Dedifferentiated amniotic fluid mesenchymal stem cell (primary cell): ENCODE data around the gene RNU6-9.

Source experiments
- DNase-seq: peaks from one replicate; pipeline ENCODE4 v3.0.0-alpha.2; 2016; ENCODE audit errors: extremely low spot score

Gene RNU6-9

DNA sequence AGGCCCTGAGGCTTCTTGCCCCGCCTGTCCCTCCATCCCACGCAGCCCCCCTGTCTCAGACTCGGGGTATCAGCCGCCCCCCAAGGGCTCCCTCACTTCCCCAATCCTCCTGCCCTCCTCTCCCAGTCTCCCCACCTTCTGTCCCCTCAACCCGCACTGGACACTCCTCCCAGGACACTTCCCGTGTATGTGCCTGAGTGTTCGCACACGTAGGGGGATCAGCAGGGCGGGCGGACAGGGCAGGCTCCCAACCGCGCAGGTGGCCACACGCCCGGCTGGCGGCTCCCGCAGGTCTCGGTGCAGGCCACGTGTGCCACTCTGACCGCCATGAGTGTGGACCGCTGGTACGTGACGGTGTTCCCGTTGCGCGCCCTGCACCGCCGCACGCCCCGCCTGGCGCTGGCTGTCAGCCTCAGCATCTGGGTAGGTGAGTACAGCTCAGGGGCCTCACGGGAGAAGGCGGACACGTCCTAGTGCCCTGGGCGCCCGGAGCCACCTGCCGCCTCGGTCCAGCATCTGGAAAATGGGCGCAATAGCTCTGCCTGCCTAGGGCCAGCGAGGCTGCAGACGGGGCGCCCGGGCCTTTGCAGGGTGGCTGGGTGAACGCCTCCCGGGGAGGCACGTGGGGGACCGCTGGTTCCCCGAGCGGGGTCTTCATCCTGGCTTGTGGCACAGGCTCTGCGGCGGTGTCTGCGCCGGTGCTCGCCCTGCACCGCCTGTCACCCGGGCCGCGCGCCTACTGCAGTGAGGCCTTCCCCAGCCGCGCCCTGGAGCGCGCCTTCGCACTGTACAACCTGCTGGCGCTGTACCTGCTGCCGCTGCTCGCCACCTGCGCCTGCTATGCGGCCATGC is 26.1 kb downstream of the RNU6-9 start:
- DNase-seq: no peak

- DNase-seq: no peak
Measured at GRCh38 chr19:920051-920864, 27.0 kb downstream of the RNU6-9 start.

DNA sequence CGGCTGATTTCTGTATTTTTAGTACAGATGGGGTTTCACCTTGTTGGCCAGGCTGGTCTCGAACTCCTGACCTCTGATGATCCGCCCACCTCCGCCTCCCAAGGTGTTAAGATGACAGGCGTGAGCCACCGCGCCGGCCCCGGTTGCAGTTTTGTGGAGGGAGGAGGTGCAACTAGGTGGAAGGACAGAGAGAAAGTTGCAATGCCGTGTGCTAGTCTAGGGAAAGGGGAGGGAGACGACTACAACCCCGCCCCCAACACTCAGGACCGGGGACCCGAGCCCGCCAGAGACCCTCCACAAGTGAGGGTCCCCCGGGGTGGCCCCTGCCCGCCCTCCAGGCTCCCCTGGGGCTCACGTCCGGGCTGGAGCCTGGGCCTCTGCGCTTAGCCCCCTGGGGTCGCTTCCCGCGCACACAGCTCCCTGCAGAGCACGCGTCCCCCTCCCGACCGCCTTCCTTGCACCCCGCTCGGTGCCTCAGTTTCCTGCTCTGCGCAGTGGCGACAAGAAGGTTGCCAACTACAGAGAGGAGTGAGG is 31.3 kb downstream of the RNU6-9 start:
- no peak for DNase-seq

- no peak for DNase-seq
Measured at GRCh38 chr19:925087-925525, 31.8 kb downstream of the RNU6-9 start.

DNA sequence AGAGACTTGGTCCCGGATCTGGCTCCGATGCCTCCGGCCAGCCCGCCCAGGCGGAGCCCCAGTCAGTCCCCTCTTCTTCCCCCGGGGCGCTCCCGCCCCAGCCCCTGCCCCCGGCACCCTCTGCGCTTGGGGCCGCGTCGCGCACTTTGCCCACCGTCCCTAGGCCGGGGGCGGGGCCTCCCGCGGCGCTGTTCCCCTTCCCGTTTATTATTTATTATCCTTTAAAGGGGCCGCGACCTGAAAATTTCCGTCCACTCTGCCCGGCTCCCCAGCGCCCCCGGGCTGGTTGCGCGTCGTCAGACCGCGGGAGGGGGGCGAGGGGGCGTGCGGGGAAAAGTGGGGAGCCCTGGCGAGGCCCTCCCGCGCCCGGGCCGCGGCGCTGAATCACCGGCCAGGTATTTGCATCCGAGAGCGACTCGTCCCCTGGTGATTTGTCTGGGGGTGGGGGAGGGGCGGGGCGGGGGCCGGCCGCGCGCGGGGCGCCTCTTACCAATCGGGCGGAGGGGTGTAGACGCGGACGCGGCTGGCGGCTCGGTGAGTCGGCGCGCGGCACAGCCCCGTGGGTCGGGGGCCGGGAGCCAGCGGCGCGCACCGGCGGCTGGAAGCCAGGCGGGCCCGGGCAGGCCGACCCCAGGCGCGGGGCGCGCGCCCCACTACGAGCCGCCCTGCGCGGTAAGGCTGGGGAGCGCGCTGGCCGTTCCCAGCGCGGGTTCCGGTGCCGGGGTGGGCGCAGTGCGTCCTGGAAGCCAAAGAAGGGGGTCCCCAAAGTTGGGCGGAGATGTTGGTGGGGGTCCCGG is 32.4 kb downstream of the RNU6-9 start, which contains the start of gene ARID3A:
Gene ARID3A (plus strand): TSS at position 510 of the 797 bp plus-strand sequence. CDS start 3,494 bp downstream, outside the sequence.
- peak; percentile 58 for DNase-seq

DNA sequence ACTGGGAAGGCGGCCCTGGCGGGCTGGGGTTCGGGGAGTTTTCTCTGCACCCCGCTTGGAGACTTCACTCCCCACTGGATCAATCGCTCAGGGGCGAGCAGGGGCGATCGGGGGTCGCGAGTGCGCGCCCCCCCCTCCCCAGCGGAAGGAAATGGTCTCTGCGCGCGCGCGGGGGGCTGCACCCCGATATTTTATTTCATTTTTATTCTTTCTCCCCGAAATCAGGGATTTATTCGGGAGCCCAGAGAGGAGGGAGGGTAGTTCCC is 33.0 kb downstream of the RNU6-9 start:
- DNase-seq: no peak

DNA sequence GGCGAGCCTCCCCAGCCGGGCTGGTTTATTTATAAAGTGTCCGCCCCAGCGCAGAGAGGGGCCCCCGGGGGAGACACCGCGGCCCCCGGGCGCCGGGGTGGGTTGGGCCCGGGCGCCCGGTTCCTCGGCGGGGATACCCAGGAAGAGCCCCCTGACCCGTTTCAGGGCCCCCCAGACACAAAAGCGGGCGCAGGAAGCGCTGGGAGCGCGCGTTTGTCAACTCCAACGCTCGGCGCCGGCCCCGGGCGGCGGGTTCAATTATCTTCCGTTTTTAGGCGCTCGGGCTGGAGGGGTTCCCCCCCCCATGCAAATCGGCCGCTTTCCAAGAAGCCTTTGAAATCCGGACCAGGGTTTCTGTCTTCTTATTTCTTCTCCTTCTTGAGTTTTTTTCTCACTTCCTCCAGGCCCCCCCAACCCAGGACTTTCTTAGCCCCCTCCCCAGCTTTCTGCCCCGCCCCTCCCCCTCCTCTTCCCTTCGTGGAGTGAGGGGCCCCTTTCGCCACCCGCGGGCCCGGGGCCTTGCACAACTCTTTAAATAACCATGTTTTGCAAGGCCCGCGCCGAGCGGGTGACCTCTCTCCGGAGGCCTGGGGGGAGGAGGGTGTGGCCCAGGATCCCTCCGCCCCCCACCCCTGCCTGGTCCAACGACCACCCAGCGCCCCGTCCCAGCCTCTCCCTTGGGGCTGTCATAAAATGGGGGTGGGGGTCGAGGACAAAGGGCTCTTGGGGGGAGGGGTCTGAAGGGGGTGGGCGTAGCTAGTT is 33.5 kb downstream of the RNU6-9 start:
- DNase-seq: no peak

DNA sequence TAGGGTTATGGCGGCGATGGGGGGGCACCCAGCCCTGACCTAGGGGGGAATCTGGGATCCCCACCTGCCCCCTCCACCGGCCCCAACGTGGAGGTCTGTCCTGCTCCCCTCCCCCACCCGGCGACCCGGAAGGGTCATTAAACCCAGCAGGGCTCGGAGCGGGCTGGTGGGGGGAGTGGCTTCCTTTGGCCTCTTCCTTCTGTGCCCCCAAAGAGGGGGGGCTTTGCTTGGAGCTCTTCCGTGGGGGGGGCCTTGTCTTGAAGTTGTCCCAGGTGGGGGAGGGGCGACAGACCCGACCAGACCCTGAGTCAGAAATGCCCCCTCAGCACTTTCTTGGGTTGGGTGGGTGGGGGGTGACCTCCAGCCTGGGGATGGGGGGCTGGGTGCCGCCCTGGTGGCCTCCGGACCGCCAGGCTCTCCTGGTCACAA is 34.1 kb downstream of the RNU6-9 start:
- no peak for DNase-seq

DNA sequence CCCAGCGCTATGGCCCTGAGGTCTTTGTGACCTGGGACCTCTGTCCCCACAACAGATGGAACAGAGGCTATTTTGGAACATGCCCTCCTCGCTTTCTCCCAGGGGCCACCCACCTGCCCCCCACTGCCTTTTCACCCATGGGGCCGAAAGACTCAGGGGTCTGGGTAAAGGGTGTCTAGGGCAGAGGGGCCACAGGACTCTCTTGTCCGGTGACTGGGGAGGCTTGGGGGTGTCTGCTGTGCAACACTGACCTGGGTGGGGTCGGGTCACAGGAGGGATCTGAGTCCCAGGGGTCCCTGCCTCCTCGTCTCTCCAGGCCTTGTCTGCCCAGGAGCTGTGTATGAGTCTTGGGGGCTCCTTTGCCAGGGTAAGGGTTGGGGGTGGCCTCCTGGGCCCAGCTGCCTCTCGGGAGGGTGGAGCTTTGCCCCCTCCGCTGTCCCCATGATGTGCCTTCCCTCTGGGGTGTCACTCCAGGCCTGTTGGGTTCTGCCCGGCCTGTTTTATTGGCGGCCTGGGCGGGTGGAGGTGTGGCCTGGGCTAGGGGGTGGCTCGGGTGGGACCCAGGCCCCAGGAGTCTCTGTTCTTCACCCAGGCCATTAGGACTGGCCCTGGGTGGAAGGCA is 34.6 kb downstream of the RNU6-9 start:
- DNase-seq: no peak

DNA sequence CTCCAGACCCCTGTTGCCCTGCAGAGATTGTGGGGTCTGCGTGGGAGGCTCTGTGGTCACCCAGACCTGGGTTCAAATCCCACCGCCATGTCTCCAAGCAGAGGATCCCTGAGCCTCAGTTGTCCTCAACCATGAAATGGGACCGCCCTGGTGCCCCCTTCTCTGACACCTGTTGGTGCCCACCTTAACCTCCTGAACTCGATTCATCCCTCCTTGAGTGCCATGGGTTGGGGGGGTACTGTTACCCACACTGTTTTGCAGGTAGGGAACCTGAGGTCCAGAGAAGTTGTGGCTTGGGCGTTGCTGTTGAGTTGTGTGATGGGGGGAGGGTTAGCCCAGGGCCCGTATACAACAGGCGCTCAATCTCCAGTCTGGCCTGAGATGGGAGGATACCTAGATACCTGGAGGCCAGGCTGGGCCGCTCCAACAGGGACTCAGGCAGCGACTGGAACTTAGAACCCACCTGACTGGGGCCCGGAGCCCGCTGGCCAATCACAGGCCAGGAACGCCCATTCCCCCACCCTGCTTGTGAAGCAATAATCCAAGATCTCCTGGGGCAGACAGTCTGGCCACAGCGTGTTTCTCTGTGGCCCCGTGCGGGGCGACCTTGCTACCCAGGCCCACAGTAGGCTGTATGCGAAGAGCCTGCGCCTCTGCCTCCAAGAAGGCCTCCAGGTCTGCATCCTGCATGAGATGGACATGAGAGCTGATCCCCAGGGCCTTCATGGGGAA is 35.4 kb downstream of the RNU6-9 start:
- DNase-seq: no peak

DNA sequence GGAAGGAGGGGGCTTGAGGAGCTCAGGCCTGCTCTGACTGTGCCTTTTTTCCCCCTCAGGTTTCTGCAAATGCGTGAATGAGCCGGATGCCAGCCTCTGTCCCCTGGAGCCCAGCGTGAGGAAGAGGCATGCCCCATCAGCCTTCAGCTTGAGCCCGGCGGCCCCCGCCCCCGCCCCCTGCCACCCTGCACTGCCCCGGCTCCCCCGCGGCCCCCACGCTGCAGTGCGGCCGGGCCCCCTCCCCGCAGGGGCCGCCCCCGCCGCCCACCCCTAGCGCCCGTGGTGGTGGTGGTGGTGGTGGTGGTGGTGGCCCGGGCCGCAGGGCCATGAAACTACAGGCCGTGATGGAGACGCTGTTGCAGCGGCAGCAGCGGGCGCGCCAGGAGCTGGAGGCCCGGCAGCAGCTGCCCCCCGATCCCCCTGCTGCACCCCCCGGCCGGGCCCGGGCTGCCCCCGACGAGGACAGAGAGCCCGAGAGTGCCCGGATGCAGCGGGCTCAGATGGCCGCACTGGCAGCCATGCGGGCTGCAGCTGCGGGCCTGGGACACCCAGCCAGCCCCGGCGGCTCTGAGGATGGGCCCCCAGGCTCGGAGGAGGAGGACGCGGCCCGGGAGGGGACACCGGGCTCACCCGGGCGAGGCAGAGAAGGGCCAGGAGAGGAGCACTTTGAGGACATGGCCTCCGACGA is 36.1 kb downstream of the RNU6-9 start:
- DNase-seq: no peak

GRCh38 chr19:929891-930258 is 36.6 kb downstream of the RNU6-9 start:
- no peak for DNase-seq

DNA sequence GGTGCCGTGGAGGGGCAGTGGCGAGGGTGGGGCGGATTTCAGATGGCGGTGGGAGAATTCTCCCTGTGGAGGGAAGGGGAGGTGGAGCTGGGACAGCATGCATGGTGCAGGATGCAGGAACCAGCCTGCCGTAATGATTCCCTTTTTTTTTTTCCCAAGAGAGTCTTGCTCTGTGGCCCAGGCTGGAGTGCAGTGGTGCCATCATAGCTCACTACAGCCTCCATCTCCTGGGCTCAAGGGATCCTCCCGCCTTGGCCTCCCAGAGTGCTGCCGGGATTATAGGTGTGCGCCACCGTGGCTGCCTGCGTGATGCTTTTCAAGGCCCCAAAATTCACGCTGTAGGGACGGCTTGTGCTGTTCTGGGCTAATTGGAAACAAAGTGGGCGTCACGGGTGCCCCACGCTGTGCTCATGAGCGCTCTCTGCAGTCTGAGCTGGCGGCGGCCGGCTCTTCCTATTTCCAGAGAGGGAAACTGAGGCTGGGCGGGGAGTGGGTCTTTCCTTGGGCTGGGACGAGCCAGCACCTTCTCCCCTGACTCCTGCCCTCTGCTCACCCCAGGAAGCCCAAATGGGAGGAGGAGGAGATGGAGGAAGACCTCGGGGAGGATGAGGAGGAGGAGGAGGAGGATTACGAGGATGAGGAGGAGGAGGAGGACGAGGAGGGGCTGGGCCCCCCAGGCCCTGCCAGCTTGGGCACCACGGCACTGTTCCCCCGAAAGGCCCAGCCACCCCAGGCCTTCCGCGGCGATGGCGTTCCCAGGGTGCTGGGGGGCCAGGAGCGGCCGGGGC is 38.8 kb downstream of the RNU6-9 start:
- DNase-seq: no peak

GRCh38 chr19:932648-933552 is 39.6 kb downstream of the RNU6-9 start:
- DNase-seq: peak; percentile 90

GRCh38 chr19:933553-933882 is 40.2 kb downstream of the RNU6-9 start:
- no peak for DNase-seq

GRCh38 chr19:934197-934840 is 41.0 kb downstream of the RNU6-9 start:
- DNase-seq: no peak

DNA sequence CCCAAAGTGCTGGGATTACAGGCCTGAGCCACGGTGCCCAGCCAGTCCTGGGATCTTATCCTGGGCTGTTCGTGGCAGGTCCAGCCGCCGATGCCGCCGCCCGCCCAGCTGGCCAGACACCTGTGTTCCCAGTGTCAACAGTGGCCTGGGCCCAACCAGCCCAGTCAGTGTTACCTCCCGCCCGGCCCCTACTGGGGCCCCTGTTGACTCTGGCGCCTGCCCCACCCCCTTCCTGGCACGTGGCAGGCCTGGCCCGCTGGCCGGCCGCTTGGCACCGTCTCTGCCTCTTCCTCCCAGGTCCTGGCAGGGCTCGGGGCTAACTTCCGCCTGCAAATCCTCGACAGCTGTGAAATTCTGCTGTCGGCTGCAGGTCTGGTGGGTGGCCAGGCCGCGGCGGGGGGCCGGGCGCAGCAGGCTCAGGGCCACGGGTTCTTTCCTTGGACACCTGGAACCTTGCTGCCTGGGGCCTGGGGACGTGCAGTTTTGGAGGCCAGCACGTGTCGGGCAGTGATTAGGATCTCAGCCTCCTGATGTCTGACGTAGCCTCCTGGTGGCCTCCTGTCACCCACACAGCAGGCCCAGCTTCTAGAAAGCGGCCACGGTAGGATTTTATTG is 41.7 kb downstream of the RNU6-9 start:
- no peak for DNase-seq
